Osteoblast (primary cell): Measurements from ENCODE around the gene ILF2. TPM values are rescaled to one million over a fixed set of nuclear protein-coding genes. Genes with fewer than 3 reads are reported as not detected.

Experiments used
- DNase-seq: peaks from one replicate; pipeline ENCODE4 v3.0.0; 2011; ENCODE audit warnings: low spot score, mixed read lengths; ENCODE audit not compliant: insufficient read length; ENCODE audit errors: missing footprints
- H2AFZ ChIP-seq: 2 replicates; pipeline ENCODE4 v1.6.0; 2011; ENCODE audit warnings: mild to moderate bottlenecking, low read length
- H3K27ac ChIP-seq: 2 replicates; pipeline ENCODE4 v1.5.1; 2011; ENCODE audit warnings: mild to moderate bottlenecking, low read depth, low read length, moderate library complexity
- H3K27me3 ChIP-seq: 2 replicates; pipeline ENCODE4 v1.6.0; 2012; ENCODE audit warnings: mild to moderate bottlenecking, control low read depth, inconsistent platforms, low read length, moderate library complexity; ENCODE audit not compliant: insufficient read depth
- H3K36me3 ChIP-seq: 2 replicates; pipeline ENCODE4 v1.5.1; 2011; ENCODE audit warnings: mild to moderate bottlenecking, low read length, control low read depth, moderate library complexity; ENCODE audit not compliant: insufficient read depth
- H3K4me1 ChIP-seq: 2 replicates; pipeline ENCODE4 v1.5.1; 2011; ENCODE audit warnings: mild to moderate bottlenecking, low read length, control low read depth, moderate library complexity; ENCODE audit not compliant: insufficient read depth
- H3K4me2 ChIP-seq: 2 replicates; pipeline ENCODE4 v1.6.0; 2011; ENCODE audit warnings: mild to moderate bottlenecking, low read length; ENCODE audit not compliant: insufficient read depth
- H3K4me3 ChIP-seq: fragments of 200-600 bp; sonication (generic); 3 replicates; pipeline ENCODE4 v1.5.1; 2012; ENCODE audit warnings: mild to moderate bottlenecking, low read length, inconsistent platforms; ENCODE audit not compliant: insufficient read depth
- H3K79me2 ChIP-seq: 2 replicates; pipeline ENCODE4 v1.6.0; 2012; ENCODE audit warnings: mild to moderate bottlenecking, low read length, control low read depth, inconsistent platforms; ENCODE audit not compliant: insufficient read depth
- H3K9me3 ChIP-seq: 2 replicates; pipeline ENCODE4 v1.5.1; 2011; ENCODE audit warnings: low read depth, low read length, control low read depth
- H4K20me1 ChIP-seq: 2 replicates; pipeline ENCODE4 v1.6.0; 2012; ENCODE audit warnings: mild to moderate bottlenecking, low read length, control low read depth; ENCODE audit not compliant: insufficient read depth
- total RNA-seq: library from RNA; depleted of rRNA; stranded (reverse); fragments of >200 nt; gene quantifications from 2 replicates; pipeline ENCODE4 v1.2.3, GENCODE V29; 2012
- TF ChIP-seq, protein P1 (sequence below): IDR thresholded peaks from 2 replicates; pipeline ENCODE4 v1.5.1; 2011; ENCODE audit warnings: mild to moderate bottlenecking, low read depth, low read length, moderate library complexity; ENCODE audit errors: extremely low read depth

ILF2 gene
- total RNA-seq, 1 donor, result 130 TPM

DNA sequence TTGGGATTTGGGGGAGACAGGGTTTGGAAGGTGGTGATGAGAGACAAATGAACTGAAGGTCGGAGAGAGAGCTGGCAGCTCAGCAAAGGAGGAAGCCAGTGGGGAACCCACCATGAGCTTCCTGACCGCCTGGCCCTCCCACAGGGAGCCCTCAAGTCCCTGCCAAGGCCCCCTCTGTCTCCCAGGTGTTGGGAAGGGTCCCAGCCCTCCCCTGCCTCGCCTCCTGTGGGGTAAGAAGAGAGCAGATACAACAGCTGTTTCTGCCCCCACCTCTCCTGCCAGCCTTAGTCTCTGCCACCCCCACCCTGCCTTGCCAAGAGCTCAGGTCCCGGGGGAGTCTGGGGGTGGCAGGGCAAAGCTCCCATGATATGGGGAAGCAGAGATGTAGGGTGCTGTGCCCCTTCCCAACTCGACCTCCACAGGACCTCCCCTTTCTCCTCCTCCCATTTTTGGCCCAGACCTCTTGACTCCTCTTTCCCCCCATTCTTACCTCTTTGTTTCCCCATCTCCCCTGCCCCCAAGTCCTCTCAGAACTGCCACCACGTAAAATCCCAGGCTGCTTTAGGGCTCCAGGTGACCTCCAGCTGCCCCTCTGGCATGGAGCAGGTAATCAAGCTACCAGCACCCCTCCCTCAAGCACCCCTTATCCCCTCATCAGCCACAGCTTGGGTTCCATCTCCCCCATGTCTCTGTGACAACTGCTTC, 42.0 kb downstream of the ILF2 start:
- DNase-seq, result no peak
- H3K36me3 ChIP-seq, result peaks cover 22% of the 10 kb centered on the region
- H3K4me3 ChIP-seq, result no peak overlapping the region
- H3K27me3 ChIP-seq, result no peaks in the 10 kb centered on the region
- H4K20me1 ChIP-seq, result no peaks in the 10 kb centered on the region
- H3K9me3 ChIP-seq, result no peaks in the 10 kb centered on the region
- H3K4me2 ChIP-seq, result no peak overlapping the region
- H3K79me2 ChIP-seq, result peaks cover 31% of the 10 kb centered on the region
- H3K4me1 ChIP-seq, result peaks cover 46% of the 10 kb centered on the region
- TF ChIP-seq, protein P1, sequence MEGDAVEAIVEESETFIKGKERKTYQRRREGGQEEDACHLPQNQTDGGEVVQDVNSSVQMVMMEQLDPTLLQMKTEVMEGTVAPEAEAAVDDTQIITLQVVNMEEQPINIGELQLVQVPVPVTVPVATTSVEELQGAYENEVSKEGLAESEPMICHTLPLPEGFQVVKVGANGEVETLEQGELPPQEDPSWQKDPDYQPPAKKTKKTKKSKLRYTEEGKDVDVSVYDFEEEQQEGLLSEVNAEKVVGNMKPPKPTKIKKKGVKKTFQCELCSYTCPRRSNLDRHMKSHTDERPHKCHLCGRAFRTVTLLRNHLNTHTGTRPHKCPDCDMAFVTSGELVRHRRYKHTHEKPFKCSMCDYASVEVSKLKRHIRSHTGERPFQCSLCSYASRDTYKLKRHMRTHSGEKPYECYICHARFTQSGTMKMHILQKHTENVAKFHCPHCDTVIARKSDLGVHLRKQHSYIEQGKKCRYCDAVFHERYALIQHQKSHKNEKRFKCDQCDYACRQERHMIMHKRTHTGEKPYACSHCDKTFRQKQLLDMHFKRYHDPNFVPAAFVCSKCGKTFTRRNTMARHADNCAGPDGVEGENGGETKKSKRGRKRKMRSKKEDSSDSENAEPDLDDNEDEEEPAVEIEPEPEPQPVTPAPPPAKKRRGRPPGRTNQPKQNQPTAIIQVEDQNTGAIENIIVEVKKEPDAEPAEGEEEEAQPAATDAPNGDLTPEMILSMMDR, result no peak
- no peak overlapping the region for H3K27ac ChIP-seq
- H2AFZ ChIP-seq, result peak overlapping the region; percentile 28

- Histone ChIP-seq H3K4me3 (peak within 1 kb of the TSS; percentile 91), H3K4me1 (peaks cover 40% of the 10 kb centered on the region), H3K27ac (peak within 1 kb of the TSS; percentile 95), H3K36me3 (peaks cover 30% of the 10 kb centered on the region), H3K4me2 (peak within 1 kb of the TSS; percentile 100), H3K9me3 (no peaks in the 10 kb centered on the region), H3K27me3 (no peaks in the 10 kb centered on the region), H4K20me1 (no peaks in the 10 kb centered on the region), H2AFZ (peak within 1 kb of the TSS; percentile 90), H3K79me2 (peaks cover 36% of the 10 kb centered on the region)
- TF ChIP-seq, protein P1, result no peak
- peak; percentile 72 for DNase-seq
Observed at GRCh38 chr1:153627715-153628626, 42.8 kb downstream of the ILF2 start, which contains the start of gene S100A1. TSS of gene S100A1 (plus strand) at chr1:153628434. CDS start at chr1:153630522, 2,088 bp downstream.

- TF ChIP-seq, protein P1, result peak; percentile 77
- DNase-seq, result peak; percentile 95
- Histone ChIP-seq H3K79me2 (peaks cover 42% of the 10 kb centered on the region), H4K20me1 (no peaks in the 10 kb centered on the region), H3K27me3 (no peaks in the 10 kb centered on the region), H3K9me3 (no peaks in the 10 kb centered on the region), H3K4me2 (peak within 1 kb of the TSS; percentile 100), H3K36me3 (peaks cover 39% of the 10 kb centered on the region), H3K4me1 (peaks cover 40% of the 10 kb centered on the region), H2AFZ (peak within 1 kb of the TSS; percentile 90), H3K4me3 (peak within 1 kb of the TSS; percentile 91), H3K27ac (peak within 1 kb of the TSS; percentile 95)
Observed at GRCh38 chr1:153626904-153627714, 43.7 kb downstream of the ILF2 start, which contains the start of gene S100A13. TSS of gene S100A13 (minus strand) at chr1:153627505. CDS start at chr1:153626472, 1,033 bp downstream.
